IPS DF 4.7 (cell line): ENCODE measurements around the gene S100B.

Source experiments
- DNase-seq: peaks from one replicate; pipeline ENCODE4 v3.0.0-alpha.2; 2013; ENCODE audit warnings: low spot score; ENCODE audit errors: extremely low read depth

S100B gene

GRCh38 chr21:46628868-46629267 is 24.0 kb upstream of the S100B start:
- DNase-seq = no peak

DNA sequence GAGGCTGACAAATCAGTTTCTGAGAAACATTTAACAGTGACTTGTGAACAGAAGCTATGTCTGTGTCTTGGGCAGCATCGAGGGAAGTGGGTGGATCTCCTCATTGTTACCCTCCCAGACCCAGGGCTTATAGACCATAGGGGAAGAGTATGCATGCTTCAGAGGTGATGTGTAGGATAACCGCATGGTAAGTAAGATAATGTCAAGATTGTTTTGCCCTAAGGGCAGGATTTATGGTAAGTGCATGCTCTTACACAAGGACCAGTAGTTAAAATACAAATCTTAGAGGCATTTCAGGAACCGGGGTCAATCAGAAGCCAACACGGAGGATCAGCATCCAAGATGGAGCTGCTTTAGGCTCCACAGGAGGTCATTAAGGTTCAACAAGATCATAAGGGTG is 22.8 kb upstream of the S100B start:
- DNase-seq = no peak

DNA sequence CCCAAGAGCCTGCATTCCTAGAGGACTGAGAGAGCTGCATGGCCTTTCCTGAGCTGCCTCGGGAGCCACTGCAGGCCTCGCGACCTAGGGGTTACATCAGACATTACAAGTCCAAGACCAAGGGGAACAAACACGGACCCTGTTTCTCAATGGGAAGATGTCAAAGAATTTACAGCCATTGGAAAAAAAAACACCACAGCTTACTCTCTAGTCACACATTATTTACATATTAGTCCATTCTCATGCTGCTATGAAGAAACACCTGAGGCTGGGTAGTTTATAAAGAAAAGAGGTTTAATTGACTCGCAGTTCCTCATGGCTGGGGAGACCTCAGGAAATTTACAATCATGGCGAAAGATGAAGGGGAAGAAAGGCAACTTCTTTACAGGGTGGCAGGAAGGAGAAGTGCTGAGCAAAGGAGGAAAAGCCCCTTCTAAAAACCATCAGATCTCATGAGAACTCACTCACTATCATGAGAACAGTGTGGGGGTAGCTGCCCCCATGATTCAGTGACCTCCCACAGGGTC is 22.2 kb upstream of the S100B start:
- no peak for DNase-seq

DNA sequence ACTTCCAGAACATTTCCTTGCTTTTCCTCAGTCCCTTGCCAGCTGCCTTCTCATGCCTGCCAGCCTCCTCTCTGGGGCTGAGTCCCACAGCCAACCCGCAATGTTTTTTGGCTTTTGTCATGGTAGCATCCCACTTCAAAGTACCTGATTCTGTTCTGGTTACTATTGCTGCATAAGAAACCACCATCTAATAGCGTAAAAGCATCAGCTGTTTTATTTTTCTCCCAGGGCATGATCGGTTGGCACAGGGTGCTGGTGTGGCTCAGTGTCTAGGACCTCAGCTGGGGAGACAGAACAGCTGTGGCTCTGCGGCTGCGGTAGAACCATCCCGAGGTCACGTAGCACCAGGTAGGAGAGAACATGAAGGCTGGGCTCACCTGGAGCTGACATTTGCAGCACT is 21.7 kb upstream of the S100B start:
- DNase-seq = no peak

DNA sequence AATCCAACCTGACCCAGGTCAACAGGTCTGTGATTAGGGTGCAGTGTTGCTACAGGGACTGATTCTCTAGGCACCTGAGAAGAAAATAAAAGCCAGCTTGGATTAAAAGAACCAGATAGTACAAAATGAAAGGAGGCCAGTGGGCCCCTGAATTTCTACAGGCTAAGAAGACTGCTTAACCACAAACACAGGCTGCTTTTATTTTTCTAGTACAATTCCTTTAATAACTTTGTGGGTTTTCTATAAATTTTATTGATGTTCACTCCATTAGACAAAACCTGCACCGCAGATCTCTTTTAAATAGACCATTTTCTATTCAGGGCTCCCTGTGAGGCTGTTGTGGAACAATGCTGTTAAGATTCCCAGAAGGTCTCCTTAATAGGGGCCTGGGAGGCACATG is 20.9 kb upstream of the S100B start:
- no peak for DNase-seq

DNA sequence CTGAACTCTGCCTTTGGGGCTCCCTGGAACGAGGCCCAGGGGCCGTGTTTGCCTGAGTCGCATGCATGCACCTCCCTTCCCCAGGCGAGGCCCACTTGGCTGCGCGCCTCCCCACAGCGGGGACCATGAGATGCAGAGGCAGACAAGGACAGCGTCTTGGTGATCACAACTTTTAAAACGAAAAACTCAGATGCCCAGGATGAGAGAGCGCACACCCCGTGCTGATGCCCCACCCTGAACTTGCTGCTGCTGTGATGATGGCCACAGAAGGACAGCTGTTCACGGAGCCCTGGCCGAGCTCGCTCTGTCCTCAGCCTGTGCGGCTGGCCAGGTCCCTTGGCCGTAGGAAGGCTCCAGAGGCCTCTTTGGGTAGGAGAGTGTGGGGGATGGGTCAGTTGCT is 19.2 kb upstream of the S100B start:
- no peak for DNase-seq

- DNase-seq = no peak
Observed at GRCh38 chr21:46622226-46622625, 17.3 kb upstream of the S100B start.

- DNase-seq = no peak
Observed at GRCh38 chr21:46621457-46622182, 16.7 kb upstream of the S100B start.

GRCh38 chr21:46620846-46621245 is 16.0 kb upstream of the S100B start:
- DNase-seq = no peak

GRCh38 chr21:46619846-46620245 is 15.0 kb upstream of the S100B start:
- DNase-seq = no peak

GRCh38 chr21:46618738-46619379 is 14.0 kb upstream of the S100B start:
- DNase-seq = no peak

DNA sequence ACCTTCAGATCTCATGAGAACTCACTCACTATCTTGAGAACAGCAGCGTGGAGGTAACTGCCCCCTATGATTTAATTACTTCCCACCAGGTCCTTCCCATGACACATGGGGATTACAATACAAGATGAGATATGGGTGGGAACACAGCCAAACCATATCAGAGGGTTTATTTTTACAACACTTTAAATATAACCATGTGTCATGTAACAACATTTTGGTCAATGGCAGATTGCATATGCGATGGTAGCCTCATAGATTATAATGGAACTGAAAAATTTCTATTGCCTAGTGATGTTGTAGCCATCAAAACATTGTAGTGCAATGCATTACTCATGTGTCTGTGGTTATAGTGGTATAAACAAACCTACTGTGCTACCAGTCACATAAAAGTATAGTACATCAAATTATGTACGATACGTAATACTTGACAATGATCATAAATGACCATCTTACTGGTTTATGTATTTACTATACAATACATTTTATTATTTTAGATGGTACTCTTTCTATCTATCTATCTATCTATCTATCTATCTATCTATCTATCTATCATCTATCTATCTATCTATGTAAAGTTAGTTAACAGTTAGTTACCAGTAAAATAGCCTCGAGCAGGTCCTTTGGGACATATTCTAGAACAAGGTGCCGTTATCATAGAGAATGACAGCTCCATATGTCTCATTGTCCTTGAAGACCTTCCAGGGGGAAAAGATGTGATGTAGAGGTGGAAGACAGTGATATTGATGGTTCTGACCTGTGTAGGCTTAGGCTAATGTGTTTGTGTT is 12.6 kb upstream of the S100B start:
- no peak for DNase-seq

- no peak for DNase-seq
Observed at GRCh38 chr21:46616656-46617055, 11.8 kb upstream of the S100B start.

- no peak for DNase-seq
Observed at GRCh38 chr21:46616050-46616449, 11.2 kb upstream of the S100B start.

DNA sequence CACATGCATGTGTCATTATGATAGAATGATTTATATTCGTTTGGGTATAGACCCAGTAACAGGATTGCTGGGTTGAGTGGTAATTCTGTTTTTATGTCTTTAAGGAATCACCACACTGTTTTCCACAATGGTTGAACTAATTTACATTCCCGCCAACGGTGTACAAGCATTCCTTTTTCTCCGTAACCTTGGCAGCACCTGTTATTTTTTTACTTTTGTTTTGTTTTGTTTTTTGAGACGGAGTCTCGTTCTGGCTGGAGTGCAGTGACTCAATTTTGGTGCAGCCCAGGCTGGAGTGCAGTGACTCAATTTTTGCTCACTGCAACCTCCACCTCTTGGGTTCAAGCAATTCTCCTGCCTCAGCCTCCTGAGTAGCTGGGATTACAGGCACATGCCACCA is 8.5 kb upstream of the S100B start:
- no peak for DNase-seq

GRCh38 chr21:46610018-46610701 is 5.3 kb upstream of the S100B start:
- no peak for DNase-seq

GRCh38 chr21:46608672-46609111 is 3.8 kb upstream of the S100B start:
- DNase-seq = no peak

DNA sequence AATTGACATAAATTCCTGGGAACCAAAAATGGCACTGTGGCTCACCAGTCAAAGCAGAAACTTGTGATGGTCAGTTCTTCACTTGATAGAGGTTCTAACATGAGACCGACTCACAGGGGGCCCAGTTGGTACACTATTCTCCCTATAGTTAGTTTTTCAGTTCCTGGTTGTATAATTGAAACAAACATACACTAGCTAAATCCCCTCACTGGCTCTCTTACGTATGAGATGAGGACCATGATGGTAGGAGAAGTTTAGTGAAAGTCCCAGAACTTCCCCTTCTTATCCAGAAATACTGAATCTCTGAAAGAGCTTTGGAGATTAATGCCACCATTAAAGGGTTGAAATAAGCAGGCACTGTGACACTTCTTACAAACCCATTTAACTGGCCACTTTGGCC is 2.8 kb upstream of the S100B start:
- no peak for DNase-seq

DNA sequence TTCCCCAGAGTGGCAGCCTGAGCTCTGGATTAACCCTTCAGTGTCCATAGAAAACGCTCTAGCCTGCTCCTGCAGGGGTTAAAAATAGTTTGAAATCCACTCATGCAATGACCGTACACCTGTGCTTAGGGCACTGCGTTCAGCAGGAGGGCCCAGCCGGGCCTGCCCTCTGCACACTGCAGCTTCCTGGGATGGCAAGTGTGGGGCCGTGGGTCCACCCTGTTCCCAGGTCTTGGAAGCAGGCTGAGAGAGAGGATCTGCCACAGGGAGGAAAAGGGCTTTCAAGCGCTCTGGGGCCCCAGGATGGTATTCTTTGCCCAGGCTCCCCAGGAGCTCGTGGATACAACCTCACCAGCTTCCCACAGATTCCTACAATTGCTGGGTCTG is 1.5 kb upstream of the S100B start:
- no peak for DNase-seq

GRCh38 chr21:46605767-46606426 is 1.0 kb upstream of the S100B start:
- no peak for DNase-seq

- no peak for DNase-seq
Observed at GRCh38 chr21:46604329-46604974, 430 bp downstream of the S100B start.
